Mucosa of descending colon (tissue), 3 donors: ENCODE data around the gene SDF4. TPM values are rescaled to one million over a fixed set of nuclear protein-coding genes. Genes with fewer than 3 reads are reported as not detected.

Experiments
- ATAC-seq: fragments of 200-7000 bp; cut with Tn5 transposase; one replicate; pipeline ENCODE4 v1.9.1; 2020; ENCODE audit warnings: mild to moderate bottlenecking, moderate library complexity
- DNase-seq, 3 donors: peaks; one replicate each; pipeline ENCODE4 v3.0.0-alpha.2; 2020
- H3K36me3 ChIP-seq: fragments of 200-600 bp; one replicate; pipeline ENCODE4 v1.8.0; 2021; ENCODE audit warnings: low read depth, mild to moderate bottlenecking
- H3K4me1 ChIP-seq: fragments of 200-600 bp; one replicate; pipeline ENCODE4 v1.8.0; 2021; ENCODE audit warnings: low read depth, mild to moderate bottlenecking
- H3K4me3 ChIP-seq: fragments of 200-600 bp; one replicate; pipeline ENCODE4 v1.8.0; 2021; ENCODE audit warnings: mild to moderate bottlenecking
- H3K9me3 ChIP-seq: fragments of 200-600 bp; one replicate; pipeline ENCODE4 v1.8.0; 2021; ENCODE audit warnings: mild to moderate bottlenecking
- intact Hi-C, 2 donors: fragments of 100-400 bp; cut with DNase I in 1 of 2; cut with micrococcal nuclease in 1 of 2; formaldehyde crosslinking; loops; one replicate each; pipeline versions ENCODE4 v1.11.0 to v1.11.1; 2022; cut with DNase I, micrococcal nuclease
- total RNA-seq, 3 donors: library from RNA; stranded (reverse); fragmentation: NEBNext Ultra II Directional in 2 of 3; extraction: Animal tissue kit (Norgen Biotek cat#: 25700) in 2 of 3; gene quantifications; one replicate each; pipeline versions ENCODE4 v1.2.1 to v1.2.4, GENCODE V29; 2021 to 2023
- TF ChIP-seq, protein P1 (sequence below): fragments of 200-600 bp; IDR thresholded peaks from one replicate; pipeline ENCODE4 v1.8.0; 2022; ENCODE audit warnings: antibody characterized with exemption, mild to moderate bottlenecking
- donor health status: DM: no; HTN: no; CAD: no; lungs with moderate emphysema.
- donor health status: DM: no; HTN: no; CAD: no.
- donor health status: DM: no; HTN: yes; CAD: no.

Gene SDF4
- total RNA-seq, 3 donors from 2014 or later, result 169 to 257 (median 226) TPM

DNA sequence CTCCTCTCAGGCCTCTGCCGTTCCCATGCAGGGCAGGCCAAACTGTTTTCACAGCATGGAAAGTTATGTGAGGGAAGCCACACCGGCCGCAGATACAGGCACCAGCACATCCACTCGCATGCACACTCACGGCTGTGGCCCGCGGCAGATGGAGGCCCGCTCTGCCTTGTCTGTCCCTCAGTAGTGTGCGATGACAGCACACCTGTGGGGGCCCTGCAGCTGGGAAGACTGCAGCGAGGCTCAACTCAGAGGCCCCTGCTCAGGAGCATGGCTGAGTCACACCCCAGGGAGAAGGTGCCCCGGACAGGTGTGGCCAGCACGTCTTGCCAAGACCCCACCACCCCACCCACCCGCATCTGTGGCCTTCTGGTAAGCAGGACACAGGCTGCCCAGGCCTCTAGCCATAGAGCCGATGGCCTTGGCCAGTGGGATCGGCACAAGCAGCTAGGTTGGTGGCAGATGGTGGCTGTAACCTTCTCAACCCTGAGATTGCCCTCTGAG is 43.2 kb upstream of the SDF4 start:
- TF ChIP-seq, protein P1, sequence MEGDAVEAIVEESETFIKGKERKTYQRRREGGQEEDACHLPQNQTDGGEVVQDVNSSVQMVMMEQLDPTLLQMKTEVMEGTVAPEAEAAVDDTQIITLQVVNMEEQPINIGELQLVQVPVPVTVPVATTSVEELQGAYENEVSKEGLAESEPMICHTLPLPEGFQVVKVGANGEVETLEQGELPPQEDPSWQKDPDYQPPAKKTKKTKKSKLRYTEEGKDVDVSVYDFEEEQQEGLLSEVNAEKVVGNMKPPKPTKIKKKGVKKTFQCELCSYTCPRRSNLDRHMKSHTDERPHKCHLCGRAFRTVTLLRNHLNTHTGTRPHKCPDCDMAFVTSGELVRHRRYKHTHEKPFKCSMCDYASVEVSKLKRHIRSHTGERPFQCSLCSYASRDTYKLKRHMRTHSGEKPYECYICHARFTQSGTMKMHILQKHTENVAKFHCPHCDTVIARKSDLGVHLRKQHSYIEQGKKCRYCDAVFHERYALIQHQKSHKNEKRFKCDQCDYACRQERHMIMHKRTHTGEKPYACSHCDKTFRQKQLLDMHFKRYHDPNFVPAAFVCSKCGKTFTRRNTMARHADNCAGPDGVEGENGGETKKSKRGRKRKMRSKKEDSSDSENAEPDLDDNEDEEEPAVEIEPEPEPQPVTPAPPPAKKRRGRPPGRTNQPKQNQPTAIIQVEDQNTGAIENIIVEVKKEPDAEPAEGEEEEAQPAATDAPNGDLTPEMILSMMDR, result no peak
- ATAC-seq (no peak), DNase-seq (peak in 1 of 3 donors; percentile 53)
- Histone ChIP-seq H3K4me3 (no peak overlapping the region), H3K4me1 (peaks cover 23% of the 10 kb centered on the region), H3K9me3 (no peaks in the 10 kb centered on the region), H3K36me3 (no peaks in the 10 kb centered on the region)
- intact Hi-C loops, result no loop called here

DNA sequence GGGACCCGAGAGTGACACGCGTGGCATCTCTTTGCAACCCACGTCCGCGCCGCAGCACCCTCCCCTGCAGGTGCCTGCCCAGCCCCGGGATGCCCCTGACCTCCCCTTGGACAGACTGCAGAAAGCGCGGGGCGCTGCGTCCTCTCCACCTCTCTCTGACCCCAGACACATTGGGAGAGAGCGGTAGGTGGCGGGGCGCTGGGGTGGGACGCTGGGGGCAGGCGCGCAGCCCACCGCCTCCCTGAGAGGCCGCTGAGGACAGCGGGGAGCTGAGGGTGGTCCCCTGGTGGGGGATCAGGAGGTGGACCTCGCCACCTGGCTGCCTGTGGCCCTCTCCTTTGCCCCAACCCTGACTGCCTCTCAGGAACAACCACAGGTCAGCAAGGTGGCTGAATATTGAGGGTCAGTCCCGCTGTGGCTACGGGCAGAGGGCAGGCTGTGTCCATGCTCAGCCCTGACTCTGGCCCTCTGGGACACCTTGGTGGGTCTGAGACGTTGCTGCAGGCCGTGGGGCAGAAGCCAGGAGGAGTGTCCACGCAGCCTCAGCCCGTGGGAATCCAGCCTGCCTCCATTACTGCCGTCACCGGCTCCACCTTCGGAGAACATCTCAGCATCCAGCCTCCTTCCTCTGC is 42.6 kb upstream of the SDF4 start:
- ATAC-seq (no peak), DNase-seq (peak in 1 of 3 donors; percentile 74)
- Histone ChIP-seq H3K4me1 (peaks cover 23% of the 10 kb centered on the region), H3K4me3 (peak overlapping the region; percentile 94), H3K36me3 (no peaks in the 10 kb centered on the region), H3K9me3 (no peaks in the 10 kb centered on the region)
- TF ChIP-seq, protein P1, result no peak
- intact Hi-C loops, result no loop called here

DNA sequence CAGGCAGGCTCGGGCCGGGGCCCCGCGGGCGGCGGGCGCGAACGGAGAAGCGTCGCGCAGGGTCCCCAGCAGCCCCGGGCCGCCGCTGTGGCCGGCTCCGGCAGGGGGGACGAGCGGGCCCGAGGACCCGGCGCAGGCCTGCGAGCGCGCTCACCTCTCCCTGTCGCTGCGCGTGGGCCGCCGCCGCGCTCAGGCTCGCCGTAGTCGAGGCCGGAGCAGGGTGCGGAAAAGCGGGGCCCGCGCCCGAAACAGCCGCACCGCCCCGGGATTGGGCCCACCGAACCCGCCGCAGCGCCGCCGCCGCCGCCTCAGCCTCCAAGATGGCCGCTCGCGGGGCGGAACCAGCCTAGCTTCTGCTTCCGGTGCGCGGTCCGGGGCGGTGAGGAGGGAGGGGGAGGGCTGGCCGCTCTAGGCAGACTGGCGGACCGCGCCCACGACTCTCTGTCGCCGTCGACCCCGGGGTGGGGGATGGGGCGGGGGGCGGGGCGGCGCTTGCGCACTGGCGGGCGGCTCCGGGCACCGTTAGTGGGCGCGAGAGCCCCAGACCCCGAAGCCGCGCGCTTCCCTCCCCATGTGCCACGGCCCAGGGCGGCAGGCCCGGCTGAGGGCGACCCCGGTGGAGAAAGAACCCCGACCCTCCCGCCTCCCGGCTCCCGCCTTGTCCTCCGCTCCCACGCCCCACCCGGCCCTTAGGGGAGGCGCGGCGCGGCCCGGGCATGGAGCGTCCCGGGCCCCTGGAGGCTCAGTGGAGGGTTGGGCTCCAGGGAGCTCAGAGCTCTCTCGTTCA is 41.9 kb upstream of the SDF4 start, which contains the start of gene UBE2J2:
UBE2J2 (minus strand) TSS at position 343 of the 787 bp plus-strand sequence. CDS start 5,862 bp downstream, outside the sequence.
- peak; percentile 95 to 98 (median 95) for DNase-seq
- TF ChIP-seq, protein P1, result no peak

DNA sequence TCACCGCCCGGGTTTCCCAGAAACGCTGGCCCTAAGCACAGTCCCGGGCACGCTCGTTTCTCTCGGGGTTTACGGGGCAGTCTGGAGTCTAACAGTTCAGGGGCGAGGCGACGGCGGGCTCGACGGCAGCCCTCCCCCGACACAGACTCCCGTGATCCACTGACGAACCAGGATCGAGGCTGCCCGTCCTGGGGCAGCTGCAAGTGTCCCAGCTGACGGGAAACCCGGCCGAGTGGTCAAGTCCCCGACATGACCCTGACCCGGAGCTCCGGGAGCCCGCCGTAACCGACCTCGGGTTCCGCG is 41.4 kb upstream of the SDF4 start:
- no peak for ATAC-seq
- intact Hi-C loops, result no loop called here
- H3K36me3 ChIP-seq, result no peaks in the 10 kb centered on the region
- H3K4me1 ChIP-seq, result peaks cover 23% of the 10 kb centered on the region
- H3K4me3 ChIP-seq, result peak overlapping the region; percentile 94
- peak in 1 of 3 donors; percentile 56 for DNase-seq
- no peaks in the 10 kb centered on the region for H3K9me3 ChIP-seq
- TF ChIP-seq, protein P1, result no peak

More for the DNA sequence above, 41.9 kb upstream of the SDF4 start, which contains the start of gene UBE2J2:
- Histone ChIP-seq H3K9me3 (no peaks in the 10 kb centered on the region), H3K4me1 (peaks cover 23% of the 10 kb centered on the region), H3K4me3 (peak within 1 kb of the TSS; percentile 94), H3K36me3 (no peaks in the 10 kb centered on the region)
- intact Hi-C loops, result no loop called here
- ATAC-seq, result peak; percentile 93

DNA sequence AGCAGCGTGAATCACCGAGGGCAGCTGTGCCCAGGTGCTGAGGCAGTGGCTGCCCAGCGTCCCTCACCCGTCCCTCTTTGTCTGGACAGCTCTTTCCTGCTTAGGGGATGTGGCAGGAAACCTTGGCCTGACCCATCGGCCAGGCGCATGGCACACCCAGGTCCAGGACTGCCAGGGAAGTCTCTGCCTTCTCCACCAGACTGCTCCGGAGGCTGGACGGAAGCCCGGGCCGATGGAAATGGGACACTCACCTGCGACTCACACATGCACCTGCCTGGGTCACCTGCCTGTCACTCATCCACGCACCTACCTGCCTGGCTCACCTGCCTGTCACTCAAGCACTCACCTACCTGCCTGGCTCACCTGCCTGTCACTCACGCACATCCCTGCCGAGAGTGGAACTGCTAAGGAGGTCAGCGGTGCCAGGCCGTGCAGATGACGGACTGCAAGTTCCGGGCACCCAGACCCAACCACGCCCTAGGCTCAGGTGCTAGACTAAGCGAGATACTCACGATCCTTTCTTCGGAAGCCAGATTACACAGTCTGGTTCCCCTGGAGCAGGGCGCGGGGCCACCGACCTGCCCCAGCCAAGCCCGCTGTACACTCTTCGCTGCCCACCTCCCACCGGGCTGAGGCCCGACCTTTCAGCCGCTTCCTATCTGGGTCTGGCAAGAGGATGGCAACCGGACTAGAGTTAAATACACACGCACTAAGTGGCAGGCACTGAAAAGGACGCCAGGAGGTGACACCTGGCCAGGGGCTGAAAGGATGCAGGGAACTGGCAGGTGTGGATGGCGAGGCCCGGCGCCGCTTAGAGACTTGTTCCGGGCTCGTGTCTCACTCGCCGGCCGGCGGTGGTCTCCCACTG is 40.8 kb upstream of the SDF4 start:
- no peaks in the 10 kb centered on the region for H3K9me3 ChIP-seq
- H3K36me3 ChIP-seq, result no peaks in the 10 kb centered on the region
- peak; percentile 83 for ATAC-seq
- intact Hi-C loops, result no loop called here
- H3K4me1 ChIP-seq, result peaks cover 23% of the 10 kb centered on the region
- TF ChIP-seq, protein P1, result no peak
- peak overlapping the region; percentile 94 for H3K4me3 ChIP-seq
- peak; percentile 68 to 87 (median 75) for DNase-seq
